CD14-positive monocyte (primary cell): Measurements from ENCODE around the gene PON3. TPM values are rescaled to one million over a fixed set of nuclear protein-coding genes. Genes with fewer than 3 reads are reported as not detected.

Experiments used
- DNase-seq, 3 donors: peaks; one replicate each; pipeline ENCODE4 v3.0.0-alpha.2; 2011 to 2022
- H2AFZ ChIP-seq: 2 replicates; pipeline ENCODE4 v1.6.0; 2012; ENCODE audit warnings: mild to moderate bottlenecking, low read depth, low read length, inconsistent platforms; ENCODE audit not compliant: insufficient read depth, poor library complexity, severe bottlenecking
- H3K27ac ChIP-seq, 2 donors: 1 replicate in 1 of 2; 2 replicates in 1 of 2; pipeline ENCODE4 v1.5.1; 2012 to 2013; ENCODE audit warnings: low read length in 2 of 2, control low read depth in 1 of 2, inconsistent platforms in 1 of 2, low read depth in 1 of 2, mild to moderate bottlenecking in 1 of 2
- H3K27me3 ChIP-seq, 2 donors: one replicate each; pipeline versions ENCODE4 v1.6.0 to v1.6.1; 2011 to 2013; ENCODE audit warnings: low read length in 2 of 2; ENCODE audit not compliant: control insufficient read depth in 2 of 2, insufficient read depth in 2 of 2
- H3K36me3 ChIP-seq, 2 donors: replicated peaks in 1 of 2; 1 replicate in 1 of 2; 2 replicates in 1 of 2; pipeline versions ENCODE4 v1.5.1 to v1.6.1; 2012 to 2013; ENCODE audit warnings: low read length in 2 of 2, control low read depth in 1 of 2, inconsistent platforms in 1 of 2, mild to moderate bottlenecking in 1 of 2; ENCODE audit not compliant: insufficient read depth in 2 of 2, control insufficient read depth in 1 of 2
- H3K4me1 ChIP-seq, 2 donors: 1 replicate in 1 of 2; 2 replicates in 1 of 2; pipeline versions ENCODE4 v1.5.1 to v1.6.1; 2012 to 2013; ENCODE audit warnings: low read length in 2 of 2, control low read depth in 1 of 2, inconsistent platforms in 1 of 2, mild to moderate bottlenecking in 1 of 2, moderate library complexity in 1 of 2; ENCODE audit not compliant: insufficient read depth in 2 of 2, control insufficient read depth in 1 of 2
- H3K4me2 ChIP-seq: replicated peaks from 2 replicates; pipeline ENCODE3; 2012; ENCODE audit warnings: low read length, moderate library complexity, mild to moderate bottlenecking; ENCODE audit not compliant: poor library complexity, severe bottlenecking; ENCODE audit errors: extremely low read depth
- H3K4me3 ChIP-seq, 3 experiments: fragments of 200-600 bp in 1 of 3; sonication (generic) in 1 of 3; replicated peaks in 1 of 3; 1 replicate in 2 of 3; 2 replicates in 1 of 3; pipeline ENCODE4 v1.5.1; 2011 to 2013; ENCODE audit warnings: low read length in 3 of 3, mild to moderate bottlenecking in 3 of 3, control low read depth in 2 of 3, low read depth in 2 of 3, inconsistent platforms in 1 of 3, moderate library complexity in 1 of 3
- H3K79me2 ChIP-seq: 2 replicates; pipeline ENCODE4 v1.6.0; 2012; ENCODE audit warnings: mild to moderate bottlenecking, control low read depth, inconsistent platforms, low read length, moderate library complexity; ENCODE audit not compliant: insufficient read depth
- H3K9ac ChIP-seq: 2 replicates; pipeline ENCODE4 v1.6.0; 2017; ENCODE audit warnings: low read length, mild to moderate bottlenecking; ENCODE audit not compliant: insufficient read depth, poor library complexity, severe bottlenecking
- H3K9me3 ChIP-seq, 2 donors: replicated peaks in 1 of 2; 1 replicate in 1 of 2; 2 replicates in 1 of 2; pipeline versions ENCODE4 v1.5.1 to v1.6.1; 2012 to 2013; ENCODE audit warnings: low read length in 2 of 2, control low read depth in 1 of 2; ENCODE audit not compliant: control insufficient read depth in 1 of 2, insufficient read depth in 1 of 2
- H4K20me1 ChIP-seq: 2 replicates; pipeline ENCODE4 v1.6.0; 2012; ENCODE audit warnings: mild to moderate bottlenecking, low read length, control low read depth, moderate library complexity; ENCODE audit not compliant: insufficient read depth
- H3K27ac Mint-ChIP-seq, 7 donors: one replicate each; pipeline ENCODE4 v1.8.0; 2020; ENCODE audit warnings: mild to moderate bottlenecking in 7 of 7, mixed read lengths in 7 of 7, moderate library complexity in 6 of 7, inconsistent platforms in 2 of 7
- H3K27me3 Mint-ChIP-seq, 3 donors: one replicate each; pipeline ENCODE4 v1.8.0; 2021 to 2022; ENCODE audit warnings: low read depth in 3 of 3, mild to moderate bottlenecking in 3 of 3, mixed read lengths in 3 of 3, moderate library complexity in 3 of 3, inconsistent platforms in 1 of 3
- H3K36me3 Mint-ChIP-seq, 2 donors: one replicate each; pipeline ENCODE4 v1.8.0; 2020; ENCODE audit warnings: mixed read lengths in 2 of 2, inconsistent platforms in 1 of 2, mild to moderate bottlenecking in 1 of 2
- H3K4me1 Mint-ChIP-seq: one replicate; pipeline ENCODE4 v1.8.0; 2020; ENCODE audit warnings: mild to moderate bottlenecking, mixed read lengths
- H3K4me3 Mint-ChIP-seq, 2 donors: one replicate each; pipeline ENCODE4 v1.8.0; 2020; ENCODE audit warnings: mild to moderate bottlenecking in 2 of 2, mixed read lengths in 2 of 2, moderate library complexity in 1 of 2
- H3K9me3 Mint-ChIP-seq, 7 donors: one replicate each; pipeline ENCODE4 v1.8.0; 2020 to 2022; ENCODE audit warnings: mixed read lengths in 7 of 7, mild to moderate bottlenecking in 6 of 7, moderate library complexity in 6 of 7, inconsistent platforms in 2 of 7
- WGBS: methylation state at CpG from one replicate; pipeline ENCODE4 v1.1.5; 2013; ENCODE audit warnings: missing lambda C conversion rate; ENCODE audit not compliant: insufficient coverage; 5-methylcytosine and 5-hydroxymethylcytosine counted together
- intact Hi-C, 2 donors: fragments of 100-400 bp; cut with micrococcal nuclease; formaldehyde crosslinking; loops; one replicate each; pipeline versions ENCODE4 v1.15.0 to v1.15.1; 2023
- polyA plus RNA-seq, 3 donors: library from polyadenylated mRNA; depleted of rRNA in 1 of 3; unstranded in 2 of 3; stranded (reverse) in 1 of 3; fragments of 300-500 nt in 2 of 3; fragments of >200 nt in 1 of 3; fragmentation: Illumina TruSeq in 2 of 3; gene quantifications; 1 replicate in 2 of 3; 2 replicates in 1 of 3; pipeline ENCODE4 v1.2.3, GENCODE V29; 2012 to 2021
- TF ChIP-seq, protein P1 (sequence below): fragments of 200-600 bp; IDR thresholded peaks from one replicate; pipeline ENCODE4 v1.8.0; 2022; ENCODE audit warnings: antibody characterized with exemption, mild to moderate bottlenecking

Gene PON3
- polyA plus RNA-seq, 3 donors: not detected

DNA sequence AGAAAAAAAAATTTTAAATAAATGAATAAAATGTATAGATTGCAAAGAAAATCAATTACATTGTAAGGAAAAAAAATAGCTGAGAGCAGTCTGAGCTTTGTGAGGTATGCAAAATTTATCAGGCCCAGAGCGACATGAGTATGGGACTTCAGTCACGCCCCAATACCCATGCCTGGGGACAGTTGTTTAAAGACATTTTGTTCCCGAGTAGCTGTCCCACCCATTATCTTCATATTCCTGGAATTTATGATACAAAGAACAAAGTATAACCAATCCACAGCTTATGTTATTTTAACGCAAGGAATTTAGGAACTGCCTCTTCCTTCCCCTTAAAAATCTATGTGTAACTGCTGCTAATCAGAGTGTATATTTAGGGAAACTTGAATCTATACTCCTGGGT is 40.2 kb upstream of the PON3 start:
- H3K27me3 Mint-ChIP-seq: peaks cover 0 to 5% (median 1%) of the 10 kb centered on the region in 3 donors
- H3K4me2 ChIP-seq: no peak overlapping the region
- no peak overlapping the region for H3K27ac ChIP-seq
- no peaks in the 10 kb centered on the region for H3K36me3 ChIP-seq
- H3K27ac Mint-ChIP-seq: peak overlapping the region in 1 of 7 donors; percentile 16
- H3K79me2 ChIP-seq: no peaks in the 10 kb centered on the region
- WGBS: no CpG with 5 or more reads among the region's 4 CpGs
- intact Hi-C loops: no loop called here
- peaks cover 0 to 2% (median 0%) of the 10 kb centered on the region in 7 donors for H3K9me3 Mint-ChIP-seq
- H3K36me3 Mint-ChIP-seq: peaks cover 0 to 3% of the 10 kb centered on the region in 2 donors
- no peaks in the 10 kb centered on the region for H3K9me3 ChIP-seq
- peaks cover 23% of the 10 kb centered on the region for H3K4me1 Mint-ChIP-seq
- no peaks in the 10 kb centered on the region for H4K20me1 ChIP-seq
- DNase-seq: no peak
- H3K4me3 ChIP-seq: no peak overlapping the region
- TF ChIP-seq, protein P1, sequence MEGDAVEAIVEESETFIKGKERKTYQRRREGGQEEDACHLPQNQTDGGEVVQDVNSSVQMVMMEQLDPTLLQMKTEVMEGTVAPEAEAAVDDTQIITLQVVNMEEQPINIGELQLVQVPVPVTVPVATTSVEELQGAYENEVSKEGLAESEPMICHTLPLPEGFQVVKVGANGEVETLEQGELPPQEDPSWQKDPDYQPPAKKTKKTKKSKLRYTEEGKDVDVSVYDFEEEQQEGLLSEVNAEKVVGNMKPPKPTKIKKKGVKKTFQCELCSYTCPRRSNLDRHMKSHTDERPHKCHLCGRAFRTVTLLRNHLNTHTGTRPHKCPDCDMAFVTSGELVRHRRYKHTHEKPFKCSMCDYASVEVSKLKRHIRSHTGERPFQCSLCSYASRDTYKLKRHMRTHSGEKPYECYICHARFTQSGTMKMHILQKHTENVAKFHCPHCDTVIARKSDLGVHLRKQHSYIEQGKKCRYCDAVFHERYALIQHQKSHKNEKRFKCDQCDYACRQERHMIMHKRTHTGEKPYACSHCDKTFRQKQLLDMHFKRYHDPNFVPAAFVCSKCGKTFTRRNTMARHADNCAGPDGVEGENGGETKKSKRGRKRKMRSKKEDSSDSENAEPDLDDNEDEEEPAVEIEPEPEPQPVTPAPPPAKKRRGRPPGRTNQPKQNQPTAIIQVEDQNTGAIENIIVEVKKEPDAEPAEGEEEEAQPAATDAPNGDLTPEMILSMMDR: no peak
- H3K9ac ChIP-seq: no peak overlapping the region
- no peak overlapping the region for H3K4me3 Mint-ChIP-seq
- peaks cover 12 to 13% of the 10 kb centered on the region in 2 donors for H3K4me1 ChIP-seq
- no peaks in the 10 kb centered on the region for H3K27me3 ChIP-seq
- no peak overlapping the region for H2AFZ ChIP-seq

DNA sequence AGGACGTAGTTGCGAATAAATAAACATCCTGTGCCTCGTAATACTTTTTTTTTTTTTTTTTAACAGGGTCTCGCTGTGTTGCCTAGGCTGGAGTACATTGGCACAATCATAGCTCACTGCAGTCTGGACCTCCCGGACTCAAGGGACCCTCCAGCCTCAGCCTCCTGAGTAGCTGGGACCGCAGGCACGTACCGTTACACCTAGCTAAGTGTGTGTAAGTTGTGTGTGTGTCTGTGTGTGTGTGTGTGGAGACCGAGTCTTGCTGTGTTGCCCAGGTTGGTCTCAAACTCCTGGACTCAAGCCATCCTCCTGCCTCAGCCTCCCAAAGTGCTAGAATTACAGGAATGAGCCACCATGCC is 39.2 kb upstream of the PON3 start:
- H3K36me3 ChIP-seq: no peaks in the 10 kb centered on the region
- TF ChIP-seq, protein P1: no peak
- WGBS: 18% methylated on average over 5 of the region's 9 CpGs
- intact Hi-C loops: no loop called here
- peak overlapping the region in 1 of 7 donors; percentile 63 for H3K27ac Mint-ChIP-seq
- H3K4me3 ChIP-seq: peak overlapping the region in 1 of 3 experiments; percentile 85
- H3K9me3 Mint-ChIP-seq: peaks cover 0 to 2% (median 0%) of the 10 kb centered on the region in 7 donors
- H2AFZ ChIP-seq: peak overlapping the region; percentile 98
- H4K20me1 ChIP-seq: no peaks in the 10 kb centered on the region
- peak overlapping the region in 1 of 2 donors; percentile 70 for H3K27ac ChIP-seq
- no peaks in the 10 kb centered on the region for H3K27me3 ChIP-seq
- H3K27me3 Mint-ChIP-seq: peaks cover 0 to 1% (median 0%) of the 10 kb centered on the region in 3 donors
- H3K9ac ChIP-seq: peak overlapping the region; percentile 85
- H3K36me3 Mint-ChIP-seq: peaks cover 0 to 3% of the 10 kb centered on the region in 2 donors
- peaks cover 12 to 13% of the 10 kb centered on the region in 2 donors for H3K4me1 ChIP-seq
- peaks cover 25% of the 10 kb centered on the region for H3K4me1 Mint-ChIP-seq
- H3K4me3 Mint-ChIP-seq: peak overlapping the region; percentile 78 to 88
- no peak for DNase-seq
- H3K9me3 ChIP-seq: no peaks in the 10 kb centered on the region
- H3K4me2 ChIP-seq: peak overlapping the region; percentile 78
- no peaks in the 10 kb centered on the region for H3K79me2 ChIP-seq
